ENCODE results near the gene SLC39A3.

GRCh38 chr19:2762783-2763496 lies 23.1 kb upstream of the SLC39A3 start:
- TF ChIP-seq SP1 (IDR thresholded peaks at IDR 0.05; ENCODE audit: low read depth, low read length) = no peak
- TF ChIP-seq EZH2 (IDR thresholded peaks at IDR 0.05; ENCODE audit: low read depth, low read length, severe bottlenecking) = no peak
- TF ChIP-seq, protein P1, sequence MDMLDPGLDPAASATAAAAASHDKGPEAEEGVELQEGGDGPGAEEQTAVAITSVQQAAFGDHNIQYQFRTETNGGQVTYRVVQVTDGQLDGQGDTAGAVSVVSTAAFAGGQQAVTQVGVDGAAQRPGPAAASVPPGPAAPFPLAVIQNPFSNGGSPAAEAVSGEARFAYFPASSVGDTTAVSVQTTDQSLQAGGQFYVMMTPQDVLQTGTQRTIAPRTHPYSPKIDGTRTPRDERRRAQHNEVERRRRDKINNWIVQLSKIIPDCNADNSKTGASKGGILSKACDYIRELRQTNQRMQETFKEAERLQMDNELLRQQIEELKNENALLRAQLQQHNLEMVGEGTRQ (IDR thresholded peaks at IDR 0.05; ENCODE audit: low read length) = no peak
- TF ChIP-seq GABPA (IDR thresholded peaks at IDR 0.05; ENCODE audit: borderline replicate concordance, insufficient read depth, low read length) = no peak
- no peak for TF ChIP-seq MAX (IDR thresholded peaks at IDR 0.05)
- no peak for TF ChIP-seq POLR2A (IDR thresholded peaks at IDR 0.05; ENCODE audit: control extremely low read depth in 1 of 2, low read depth in 2 of 2, low read length in 2 of 2)
- no peak for TF ChIP-seq SP2 (IDR thresholded peaks at IDR 0.05; ENCODE audit: low read length)
- no peak for TF ChIP-seq JUND (IDR thresholded peaks at IDR 0.05; ENCODE audit: low read length)
- no peak for TF ChIP-seq CTCF (IDR thresholded peaks at IDR 0.05; ENCODE audit: control extremely low read depth in 1 of 3, insufficient read depth in 1 of 3, low read depth in 1 of 3, low read length in 3 of 3)
- TF ChIP-seq TAF1 (IDR thresholded peaks at IDR 0.05; ENCODE audit: low read depth, low read length) = no peak
- TF ChIP-seq EP300 (IDR thresholded peaks at IDR 0.05; ENCODE audit: borderline replicate concordance in 1 of 2, low read depth in 2 of 2, low read length in 2 of 2) = no peak

Data from H1 (cell line).